CD4-positive, alpha-beta T cell treated with Interleukin-21 for 1 hour (primary cell): ENCODE results near the gene PMPCB.
"Not testable (repeated sequence)": the region's sequence is repeated elsewhere in the genome, so short reads cannot be mapped to it uniquely, and the experiment has no call there.

Experiments used
- DNase-seq: peaks from one replicate; pipeline ENCODE4 v3.0.0-alpha.2; 2020

Gene PMPCB, protein sequence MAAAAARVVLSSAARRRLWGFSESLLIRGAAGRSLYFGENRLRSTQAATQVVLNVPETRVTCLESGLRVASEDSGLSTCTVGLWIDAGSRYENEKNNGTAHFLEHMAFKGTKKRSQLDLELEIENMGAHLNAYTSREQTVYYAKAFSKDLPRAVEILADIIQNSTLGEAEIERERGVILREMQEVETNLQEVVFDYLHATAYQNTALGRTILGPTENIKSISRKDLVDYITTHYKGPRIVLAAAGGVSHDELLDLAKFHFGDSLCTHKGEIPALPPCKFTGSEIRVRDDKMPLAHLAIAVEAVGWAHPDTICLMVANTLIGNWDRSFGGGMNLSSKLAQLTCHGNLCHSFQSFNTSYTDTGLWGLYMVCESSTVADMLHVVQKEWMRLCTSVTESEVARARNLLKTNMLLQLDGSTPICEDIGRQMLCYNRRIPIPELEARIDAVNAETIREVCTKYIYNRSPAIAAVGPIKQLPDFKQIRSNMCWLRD

DNA sequence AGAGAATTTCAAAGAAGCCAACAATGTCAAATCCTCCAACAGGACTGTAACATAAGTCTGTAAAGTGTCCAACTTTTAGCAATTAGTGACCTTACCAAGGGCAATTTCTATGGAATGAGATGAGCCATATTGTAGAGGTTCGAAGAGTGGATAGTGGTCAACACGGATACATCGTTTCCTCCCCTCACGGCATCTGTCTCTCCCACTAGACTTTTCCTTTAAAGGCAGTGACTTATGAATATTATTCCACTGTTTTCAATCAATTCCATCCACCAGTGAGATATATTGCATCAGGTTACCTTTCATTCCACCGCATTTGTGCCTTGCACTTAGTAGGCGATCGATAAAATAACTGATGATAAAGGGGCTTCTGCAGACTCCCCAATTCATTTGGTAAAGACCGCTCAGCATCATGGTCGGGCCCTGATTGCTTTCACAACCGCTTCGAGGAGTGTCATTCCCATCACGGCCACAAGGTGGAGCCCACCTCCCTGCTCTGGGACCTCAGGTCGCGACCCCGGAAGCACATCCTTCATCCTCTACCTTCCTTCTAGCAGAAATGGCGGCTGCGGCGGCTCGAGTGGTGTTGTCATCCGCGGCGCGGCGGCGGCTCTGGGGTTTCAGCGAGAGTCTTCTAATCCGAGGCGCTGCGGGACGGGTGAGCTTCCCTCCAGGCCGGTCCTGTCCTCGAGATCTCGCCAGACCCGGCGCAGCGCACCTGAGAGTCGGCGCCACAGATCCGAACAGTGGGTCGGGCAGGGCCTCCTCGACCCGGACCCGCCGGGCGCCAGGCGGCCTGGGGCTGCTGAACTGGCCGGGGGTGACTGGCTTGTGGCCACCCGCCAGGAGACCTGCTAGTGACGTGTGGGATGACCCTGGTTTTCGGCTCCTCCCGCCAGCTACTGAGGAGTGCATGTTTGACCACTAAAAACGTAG, at the start of gene PMPCB:
TSS of gene PMPCB (plus strand) at position 535 of the 936 bp plus-strand sequence. CDS start at position 560, 25 bp downstream.
- peak; percentile 95 for DNase-seq

DNA sequence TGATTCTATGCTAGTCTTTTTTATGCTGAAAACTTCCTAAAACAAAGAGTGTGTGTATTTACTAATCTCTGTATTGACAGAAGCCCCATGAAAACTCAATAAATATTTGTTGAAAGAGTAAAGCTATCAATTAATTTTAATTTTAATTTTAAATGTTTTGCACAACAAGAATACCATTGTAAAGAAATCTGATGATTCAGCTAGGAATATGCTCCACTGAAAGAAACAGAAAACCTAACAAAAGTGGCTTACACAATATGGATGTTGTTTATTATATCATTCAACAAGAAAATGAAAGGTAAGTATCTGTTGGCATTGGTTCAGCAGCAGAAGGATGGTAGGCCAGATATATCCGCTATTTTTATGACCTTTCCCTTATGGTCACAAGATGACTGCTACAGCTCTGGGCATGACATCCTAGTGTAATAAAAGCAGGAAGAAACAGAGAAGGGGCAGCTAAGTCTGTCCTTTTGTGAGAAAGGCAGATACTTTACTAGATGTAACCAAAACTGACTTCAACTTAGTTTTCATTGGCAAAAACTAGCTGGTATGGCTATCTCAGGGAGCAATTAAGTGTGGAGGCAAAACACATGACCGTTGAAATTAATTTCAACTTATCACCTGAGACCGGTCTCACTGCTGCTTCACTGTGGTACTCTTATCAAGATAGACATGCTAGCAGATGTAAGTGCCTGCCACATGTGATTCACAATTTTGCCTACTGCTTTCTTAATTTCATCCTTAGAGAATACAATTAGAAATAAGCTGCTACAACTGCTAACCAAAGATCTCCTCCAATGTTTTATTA, 43.3 kb upstream of the PMPCB start:
- DNase-seq = not testable (repeated sequence)

DNA sequence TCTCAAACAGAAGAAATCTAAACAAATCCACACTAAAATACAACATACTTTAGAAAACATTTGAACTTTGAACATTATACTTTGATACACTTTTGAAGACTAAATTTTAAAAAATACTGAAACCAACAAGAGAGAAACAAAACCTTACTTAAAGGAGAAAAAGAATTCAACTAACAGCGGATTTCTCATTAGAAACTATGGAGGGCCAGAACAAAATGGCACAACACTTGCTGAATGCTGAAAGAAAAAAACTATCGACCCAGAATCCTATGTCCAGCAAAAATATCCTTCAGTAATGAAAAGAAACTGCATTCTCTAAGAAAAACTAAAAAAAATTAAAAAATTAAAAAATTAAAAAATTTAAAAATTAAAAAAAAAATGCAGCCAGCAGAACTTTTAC, 33.2 kb upstream of the PMPCB start:
- not testable (repeated sequence) for DNase-seq

DNA sequence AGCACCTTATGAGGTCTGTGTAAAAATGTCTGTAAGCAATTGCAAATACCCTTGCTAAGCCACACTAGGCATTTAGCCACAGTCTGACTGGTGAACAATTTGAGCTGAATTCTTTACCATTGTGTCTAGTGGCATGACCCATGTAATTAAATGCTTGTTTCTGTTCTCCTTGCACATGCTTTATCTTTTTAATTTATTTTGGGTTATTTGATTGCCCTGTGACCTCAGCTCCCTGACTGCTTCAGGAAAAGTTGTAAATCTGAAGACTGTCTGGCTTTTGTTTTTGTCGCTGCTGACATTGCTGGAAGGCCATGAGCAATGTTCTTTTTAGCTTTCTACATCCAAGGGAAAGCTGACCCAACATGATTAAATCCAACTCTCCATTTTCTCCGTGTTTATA, 31.0 kb upstream of the PMPCB start:
- DNase-seq = not testable (repeated sequence)

DNA sequence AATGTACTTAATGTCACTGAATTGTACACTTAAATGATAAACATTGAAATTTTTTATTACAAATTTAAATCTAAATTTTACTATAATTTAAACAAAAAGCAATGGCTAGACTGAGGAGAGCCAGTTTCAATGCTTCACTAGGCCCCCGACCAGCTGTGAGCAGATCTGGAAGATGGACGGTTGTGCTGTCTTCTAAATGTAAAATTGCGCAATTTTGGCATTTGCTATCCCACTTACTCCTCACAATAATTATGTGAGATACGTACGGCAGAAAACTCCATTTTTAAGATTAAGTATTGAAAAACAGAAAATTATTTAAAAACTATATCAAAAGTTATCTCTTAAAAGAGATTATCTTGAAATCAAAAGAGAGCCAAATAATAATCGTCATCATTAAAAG, 23.9 kb upstream of the PMPCB start:
- not testable (repeated sequence) for DNase-seq

DNA sequence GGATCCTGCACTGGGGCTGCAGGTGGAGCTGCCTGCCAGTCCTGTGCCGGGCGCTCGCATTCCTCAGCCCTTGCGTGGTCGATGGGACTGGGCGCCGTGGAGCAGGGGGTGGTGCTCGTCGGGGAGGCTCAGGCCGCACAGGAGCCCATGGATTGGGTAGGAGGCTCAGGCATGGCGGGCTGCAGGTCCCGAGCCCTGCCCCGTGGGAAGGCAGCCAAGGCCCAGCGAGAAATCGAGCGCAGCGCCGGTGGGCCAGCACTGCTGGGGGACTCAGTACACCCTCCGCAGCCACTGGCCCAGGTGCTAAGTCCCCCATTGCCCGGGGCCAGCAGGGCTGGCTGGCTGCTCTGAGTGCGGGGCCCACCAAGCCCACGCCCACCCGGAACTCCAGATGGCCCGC, 22.4 kb upstream of the PMPCB start:
- not testable (repeated sequence) for DNase-seq

DNA sequence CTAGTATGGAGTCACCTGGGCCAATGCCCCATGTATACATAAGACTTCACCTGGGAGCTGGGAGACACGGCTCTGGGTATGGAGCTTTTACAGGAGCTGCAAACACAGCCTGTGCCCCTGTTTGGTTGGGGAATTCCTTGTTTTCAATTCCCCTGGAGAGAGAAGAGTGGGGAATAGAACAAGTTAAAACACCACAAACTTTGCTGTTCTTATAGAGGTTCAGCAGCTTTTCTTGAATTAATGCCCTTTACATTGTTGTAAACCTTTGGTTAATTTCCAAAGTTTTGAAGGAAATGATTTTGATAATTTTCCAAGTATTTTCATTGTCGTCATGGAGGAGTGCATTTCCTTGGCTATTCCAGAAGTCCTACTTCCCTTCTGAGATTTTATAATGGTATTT, 19.0 kb upstream of the PMPCB start:
- DNase-seq = not testable (repeated sequence)

DNA sequence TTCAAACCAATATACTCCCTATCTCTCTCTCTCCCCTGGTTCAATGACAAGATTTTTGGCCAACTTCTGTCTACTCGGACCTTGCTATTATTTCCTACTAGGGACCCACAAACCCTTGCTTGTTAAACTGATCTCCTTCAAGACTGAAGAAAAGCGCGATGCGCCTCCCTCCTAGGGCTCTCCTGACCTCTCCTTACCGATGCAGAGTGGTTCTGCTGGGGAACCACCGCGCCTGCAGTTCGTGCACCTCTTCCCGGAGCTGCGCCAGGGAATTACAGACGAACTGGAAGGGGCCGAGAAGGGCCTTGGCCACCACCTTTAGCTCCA, 17.6 kb upstream of the PMPCB start:
- peak; percentile 22 for DNase-seq

DNA sequence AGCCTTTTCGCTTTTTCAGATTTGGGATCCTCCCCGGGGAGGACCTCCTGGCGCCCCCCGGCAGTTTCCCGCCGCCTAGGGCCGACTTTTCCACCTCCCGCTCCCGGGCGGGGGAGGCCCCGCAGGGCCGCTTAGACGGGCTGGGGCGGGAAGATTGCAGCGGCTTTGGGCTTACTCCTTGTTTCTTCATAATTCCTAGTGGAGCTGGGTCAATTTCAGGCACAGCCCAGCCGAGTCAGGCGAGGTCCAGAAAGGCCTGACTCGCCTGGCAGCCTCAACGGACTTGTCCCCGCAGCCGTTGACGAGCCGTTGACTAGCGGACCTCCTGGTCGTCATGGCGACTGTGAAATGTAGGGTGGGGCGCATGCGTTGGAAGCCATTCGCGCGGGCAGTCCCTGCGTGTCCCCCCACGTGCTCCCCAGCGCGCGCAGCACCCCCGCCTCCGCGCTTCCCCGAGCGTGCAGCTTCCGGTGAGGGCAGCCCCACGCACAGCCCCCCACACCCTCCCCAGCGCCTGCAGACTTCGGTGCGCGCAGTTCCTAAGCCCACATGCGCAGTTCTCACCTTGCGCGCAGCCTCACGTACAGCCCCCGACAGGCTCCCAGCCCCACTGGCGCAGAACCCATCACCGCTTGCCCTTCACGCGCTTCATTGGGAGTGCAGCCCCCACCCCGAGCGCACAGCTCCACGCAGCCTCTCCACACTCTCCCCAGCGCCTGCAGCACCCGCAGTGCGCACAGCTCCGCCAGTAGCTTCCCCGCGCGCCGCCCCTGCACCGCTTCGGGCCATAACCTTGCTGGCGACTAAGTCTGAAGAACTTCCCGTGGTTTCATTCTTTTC, 17.1 kb upstream of the PMPCB start:
- peak; percentile 95 for DNase-seq

DNA sequence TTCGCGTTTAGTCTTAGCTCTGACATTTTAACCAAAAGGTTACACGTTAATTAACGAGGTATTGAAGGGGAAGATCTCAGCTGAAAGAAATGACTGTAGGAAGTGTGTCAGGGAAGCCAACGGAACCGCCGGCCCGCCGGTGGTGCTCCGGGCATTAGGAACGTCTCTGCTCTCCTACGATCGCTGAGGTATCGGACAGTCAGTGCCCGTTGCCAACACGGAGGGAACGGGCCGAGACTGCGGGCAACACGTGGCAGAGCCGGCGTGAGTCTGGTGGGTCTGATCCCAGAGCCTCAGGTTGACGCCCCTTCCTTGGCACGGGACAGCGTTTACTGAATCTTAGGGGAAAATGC, 16.5 kb upstream of the PMPCB start:
- DNase-seq = not testable (repeated sequence)

DNA sequence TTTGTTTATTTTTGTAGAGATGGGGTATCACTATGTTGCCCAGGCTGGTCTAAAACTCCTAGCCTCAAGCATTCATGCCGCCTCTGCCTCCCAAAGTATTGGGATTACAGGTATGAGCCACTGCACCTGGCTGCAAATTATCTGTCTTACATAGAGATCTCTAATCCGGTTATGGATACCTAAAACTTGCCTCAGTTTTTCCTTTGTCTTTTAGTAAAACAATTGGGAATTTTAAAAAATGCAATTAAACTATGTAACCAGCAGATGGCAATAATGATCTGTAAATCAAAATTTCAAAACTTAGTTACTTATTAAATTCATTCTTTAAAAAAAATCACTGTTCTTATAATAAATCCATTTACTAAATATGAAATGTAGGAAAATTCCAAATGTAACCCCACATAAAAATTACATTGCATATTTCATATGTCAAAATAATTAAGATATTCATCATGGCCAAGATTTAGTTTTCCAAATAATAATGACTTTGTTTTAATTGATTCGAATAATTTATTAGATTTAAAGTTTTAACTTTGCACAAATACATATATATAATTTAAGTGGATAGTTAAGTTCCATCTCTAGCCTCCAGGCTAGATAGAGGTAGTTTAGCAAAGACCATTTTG, 14.3 kb upstream of the PMPCB start:
- not testable (repeated sequence) for DNase-seq

DNA sequence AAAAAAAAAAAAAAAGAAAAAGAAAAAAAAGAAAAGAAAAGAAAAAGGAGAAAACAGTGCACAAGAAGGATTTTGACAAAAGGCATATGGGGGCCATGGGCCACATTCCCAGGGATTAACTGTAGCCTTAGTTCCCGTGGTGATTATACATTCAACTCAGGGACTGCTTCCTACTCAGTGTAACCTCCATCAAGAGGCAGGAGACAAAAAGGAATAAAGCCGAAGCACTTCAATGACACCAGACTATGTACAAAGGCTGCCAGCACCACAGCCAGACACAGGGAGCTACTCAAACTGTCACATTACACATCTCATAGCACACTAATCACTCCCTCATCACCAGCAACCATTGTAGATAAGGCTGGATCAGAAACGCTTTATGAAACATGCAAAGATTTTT, 5.1 kb upstream of the PMPCB start:
- no peak for DNase-seq

DNA sequence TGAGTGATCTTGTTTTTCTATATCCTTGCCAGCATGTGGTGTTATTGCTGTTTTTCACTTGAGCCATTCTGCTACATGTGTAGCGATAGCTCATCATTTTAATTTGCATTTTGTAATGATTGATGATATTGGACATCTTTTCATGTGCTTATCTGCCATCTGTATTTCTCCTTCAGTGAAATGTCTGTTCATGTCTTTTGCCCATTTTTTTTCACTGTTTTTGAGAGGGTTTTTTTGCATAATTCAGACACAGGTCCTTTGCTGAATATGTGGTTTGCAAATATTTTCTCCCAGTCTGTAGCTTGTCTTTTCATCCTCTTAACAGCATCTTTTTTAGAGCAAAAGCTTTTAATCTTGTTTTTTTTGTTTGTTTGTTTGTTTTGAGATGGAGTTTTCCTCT, 3.7 kb upstream of the PMPCB start:
- no peak for DNase-seq

DNA sequence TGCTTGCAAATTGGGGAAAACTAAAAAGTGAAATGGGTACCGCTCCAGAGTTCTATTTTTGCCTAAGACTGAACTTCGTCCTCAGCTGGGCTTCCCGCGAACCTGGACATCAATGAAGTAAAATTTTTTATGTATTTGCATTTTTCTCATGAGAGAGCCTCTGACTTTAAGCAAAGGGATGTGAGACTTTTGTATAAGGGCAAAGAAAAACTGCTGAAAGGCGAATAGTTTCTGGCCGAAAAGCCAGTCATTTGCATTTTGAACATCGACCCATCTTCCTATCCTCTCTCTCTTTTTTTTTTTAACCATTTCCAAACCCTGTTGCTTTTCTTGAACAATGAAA, 573 bp downstream of the PMPCB start:
- no peak for DNase-seq

DNA sequence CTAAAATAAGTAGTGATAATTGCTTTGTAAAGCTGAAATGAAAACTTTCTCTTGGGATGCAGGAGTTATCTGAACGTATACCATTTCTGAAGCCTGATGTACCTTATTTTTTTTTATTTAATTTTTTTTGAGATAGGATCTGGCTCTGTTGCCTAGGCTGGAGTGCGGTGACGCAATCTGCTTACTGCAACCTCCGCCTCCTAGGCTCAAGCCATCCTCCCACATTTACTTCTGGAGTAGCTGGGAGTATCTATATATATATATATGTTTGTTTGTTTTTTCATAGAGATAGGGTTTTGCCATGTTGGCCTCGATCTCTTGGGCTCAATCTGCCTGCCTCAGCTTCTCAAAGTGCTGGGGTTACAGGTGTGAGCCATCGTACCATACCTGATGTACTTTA, 2.4 kb downstream of the PMPCB start:
- DNase-seq = no peak

DNA sequence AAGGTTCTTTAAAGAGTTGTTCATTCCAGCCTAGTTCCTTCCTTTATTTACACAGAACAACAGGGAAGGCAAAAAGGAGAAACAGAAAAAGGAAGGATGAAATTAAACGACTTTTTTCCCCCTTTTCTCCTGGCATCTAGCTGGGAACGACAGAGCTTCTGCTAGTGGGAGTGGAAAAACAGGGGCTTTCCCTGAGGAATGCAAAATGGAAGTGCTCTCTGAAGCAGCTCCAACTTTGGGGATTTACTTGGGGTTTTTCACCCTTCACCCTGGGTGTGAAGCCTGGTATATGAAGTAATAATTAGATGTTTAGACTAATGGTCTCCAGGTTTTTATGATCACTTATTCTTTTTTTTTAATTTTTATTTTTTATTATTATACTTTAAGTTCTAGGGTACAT, 4.2 kb downstream of the PMPCB start:
- no peak for DNase-seq

DNA sequence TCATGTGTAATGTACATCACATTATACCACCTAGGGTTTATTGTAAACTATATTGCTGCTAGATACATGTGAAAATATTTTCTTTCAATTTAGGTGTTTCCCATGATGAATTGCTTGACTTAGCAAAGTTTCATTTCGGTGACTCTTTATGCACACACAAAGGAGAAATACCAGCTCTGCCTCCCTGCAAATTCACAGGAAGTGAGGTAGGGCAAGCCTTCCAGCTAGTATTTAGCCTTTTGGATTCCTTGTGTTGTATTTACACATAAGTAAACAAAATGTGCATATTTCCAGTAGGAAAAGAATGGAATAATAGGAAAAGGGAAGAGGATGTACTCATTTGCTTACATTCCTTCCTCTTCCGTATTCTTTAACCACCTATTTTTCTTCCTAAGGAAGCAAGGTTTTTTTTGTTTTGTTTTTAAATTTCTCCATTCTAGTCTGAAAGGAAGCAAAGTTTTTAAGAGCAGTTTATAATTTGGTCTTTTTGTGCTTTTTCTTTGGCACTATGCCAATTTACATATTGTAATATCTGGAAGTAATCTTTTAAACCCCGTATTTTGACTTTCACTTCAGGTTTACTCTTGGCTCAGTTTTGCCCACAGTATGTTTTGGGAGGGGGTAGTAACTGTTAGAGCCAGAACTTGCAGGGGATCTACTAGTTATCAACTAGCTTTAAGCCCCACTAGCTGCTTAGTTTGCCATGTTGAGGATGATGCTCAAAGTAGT, 10.4 kb downstream of the PMPCB start:
- no peak for DNase-seq

DNA sequence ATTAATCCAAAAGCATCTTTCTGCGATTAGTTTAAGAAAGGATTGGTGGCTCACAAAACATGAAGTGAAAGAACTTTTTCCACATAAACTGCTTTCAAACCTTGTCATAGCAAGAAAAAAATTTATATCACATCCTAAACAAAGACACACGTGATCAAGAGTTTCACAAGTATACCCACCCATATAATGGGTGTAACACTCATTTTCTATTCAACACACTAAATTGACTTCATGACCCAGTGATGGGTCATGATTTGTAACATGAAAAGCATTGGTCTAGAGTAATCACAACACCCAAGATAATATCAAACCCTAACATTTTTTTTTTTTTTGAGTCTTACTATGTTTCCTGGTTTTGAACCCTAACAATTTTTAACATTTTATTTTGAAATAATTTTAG, 17.6 kb downstream of the PMPCB start:
- no peak for DNase-seq

DNA sequence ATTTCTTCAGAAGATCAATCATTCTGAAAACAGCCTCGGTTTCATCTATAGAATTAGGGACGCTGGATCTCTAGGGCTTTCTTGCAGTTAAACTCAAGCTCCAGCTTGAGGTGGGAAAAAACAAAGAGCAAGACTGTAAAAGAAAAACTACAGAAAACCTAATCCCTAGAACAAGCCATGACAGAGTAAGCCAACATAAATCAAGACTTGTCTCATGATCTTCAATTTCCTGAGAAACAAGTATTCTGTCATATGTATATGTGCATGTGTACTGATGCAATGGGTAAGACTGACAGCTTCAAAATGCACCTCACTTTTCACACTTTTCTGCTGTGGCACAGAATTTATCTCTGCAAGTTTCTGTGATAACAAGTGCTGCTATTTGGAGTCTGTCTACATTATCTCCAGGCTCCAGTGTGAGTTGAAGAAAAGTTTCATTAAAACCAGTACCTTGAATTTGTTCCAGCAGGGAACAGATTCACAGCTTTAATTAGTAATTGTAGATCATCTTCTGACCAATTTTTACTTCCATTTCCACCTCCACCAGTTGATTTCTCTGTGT, 19.2 kb downstream of the PMPCB start:
- DNase-seq = no peak

DNA sequence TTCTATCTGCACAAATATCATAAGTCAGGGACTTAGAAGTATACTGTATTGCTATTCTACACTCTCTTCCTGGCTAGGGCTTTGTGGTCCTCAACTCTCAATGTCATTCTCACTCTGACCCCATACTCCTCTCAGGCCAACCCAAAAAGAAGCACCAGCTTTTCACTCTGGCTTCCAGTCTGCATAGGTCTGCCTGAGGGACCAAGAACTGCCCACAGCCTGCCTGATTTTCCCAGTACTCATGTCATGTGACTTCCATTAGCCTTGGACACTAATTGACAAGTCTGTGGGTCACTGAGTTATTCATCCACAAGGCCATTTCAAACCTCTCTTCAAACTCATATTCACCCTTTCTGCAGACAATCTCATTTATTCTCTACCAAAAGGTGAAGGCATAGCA, 19.8 kb downstream of the PMPCB start:
- DNase-seq = no peak

DNA sequence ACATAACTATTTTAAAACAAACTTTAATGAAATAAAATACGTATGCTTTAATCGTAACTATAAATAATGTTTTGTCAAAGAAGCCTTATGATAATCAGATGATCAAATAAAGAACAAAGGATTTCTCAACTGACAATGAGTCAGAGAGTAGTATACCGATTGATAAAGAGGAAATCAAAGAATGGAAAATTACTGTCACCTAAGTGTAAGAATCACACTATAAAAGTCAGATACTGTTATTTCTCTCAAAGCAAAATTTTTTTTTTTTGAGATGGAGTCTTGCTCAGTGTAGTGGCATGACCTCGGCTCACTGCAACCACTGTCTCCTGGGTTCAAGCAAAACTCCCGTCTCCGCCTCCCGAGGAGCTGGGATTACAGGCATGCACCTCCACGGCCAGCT, 28.5 kb downstream of the PMPCB start:
- DNase-seq = no peak
